HG03565 (cell line): ENCODE data around the gene SPEG.
"Not testable (repeated sequence)": the region's sequence is repeated elsewhere in the genome, so short reads cannot be mapped to it uniquely, and the experiment has no call there.

Experiments used
- ATAC-seq: cut with Tn5 transposase; IDR thresholded peaks from one replicate; pipeline ENCODE4 v1.9.1; 2021; ENCODE audit warnings: mild to moderate bottlenecking, moderate library complexity; ENCODE audit not compliant: unreplicated experiment

SPEG gene

GRCh38 chr2:219404954-219405353 is 29.7 kb upstream of the SPEG start:
- no peak for ATAC-seq

- no peak for ATAC-seq
These were observed 29.2 kb upstream of the SPEG start for GRCh38 chr2:219405451-219405850.

- no peak for ATAC-seq
These were observed 28.4 kb upstream of the SPEG start for GRCh38 chr2:219405958-219406860.

- no peak for ATAC-seq
These were observed 27.8 kb upstream of the SPEG start for GRCh38 chr2:219406861-219407230.

- ATAC-seq = not testable (repeated sequence)
These were observed 27.3 kb upstream of the SPEG start for GRCh38 chr2:219407343-219407742.

GRCh38 chr2:219408204-219408603 is 26.4 kb upstream of the SPEG start:
- ATAC-seq = no peak

- ATAC-seq = no peak
These were observed 26.0 kb upstream of the SPEG start for GRCh38 chr2:219408631-219409030.

- no peak for ATAC-seq
These were observed 25.0 kb upstream of the SPEG start for GRCh38 chr2:219409619-219410018.

GRCh38 chr2:219410390-219410789 is 24.3 kb upstream of the SPEG start:
- no peak for ATAC-seq

GRCh38 chr2:219414857-219415256 is 19.8 kb upstream of the SPEG start:
- no peak for ATAC-seq

- no peak for ATAC-seq
These were observed 18.9 kb upstream of the SPEG start for GRCh38 chr2:219415580-219416234.

GRCh38 chr2:219416235-219416602 is 18.4 kb upstream of the SPEG start:
- no peak for ATAC-seq

GRCh38 chr2:219416938-219417337 is 17.7 kb upstream of the SPEG start:
- no peak for ATAC-seq

GRCh38 chr2:219417374-219417773 is 17.3 kb upstream of the SPEG start:
- ATAC-seq = no peak

- ATAC-seq = no peak
These were observed 16.3 kb upstream of the SPEG start, which contains the start of gene DES for GRCh38 chr2:219418155-219419011. TSS of gene DES (plus strand) at chr2:219418377. CDS start at chr2:219418463, 86 bp downstream.

GRCh38 chr2:219419012-219419324 is 15.7 kb upstream of the SPEG start:
- no peak for ATAC-seq

- no peak for ATAC-seq
These were observed 15.1 kb upstream of the SPEG start for GRCh38 chr2:219419331-219420197.

- ATAC-seq = no peak
These were observed 14.0 kb upstream of the SPEG start for GRCh38 chr2:219420687-219421086.

GRCh38 chr2:219421323-219421722 is 13.3 kb upstream of the SPEG start:
- no peak for ATAC-seq

GRCh38 chr2:219422952-219423534 is 11.6 kb upstream of the SPEG start:
- ATAC-seq = no peak
